Stimulated activated CD8-positive, alpha-beta memory T cell treated with anti-CD3 and anti-CD28 coated beads, Interleukin-7, amount 100 ng/mL, for 48 hours (primary cell): ENCODE measurements around the gene EVI5.

ENCODE experiments used
- DNase-seq, 2 donors: peaks; one replicate each; pipeline ENCODE4 v3.0.0-alpha.2; 2020; ENCODE audit warnings: low read depth in 1 of 2; ENCODE audit errors: extremely low read depth in 1 of 2

EVI5 gene

DNA sequence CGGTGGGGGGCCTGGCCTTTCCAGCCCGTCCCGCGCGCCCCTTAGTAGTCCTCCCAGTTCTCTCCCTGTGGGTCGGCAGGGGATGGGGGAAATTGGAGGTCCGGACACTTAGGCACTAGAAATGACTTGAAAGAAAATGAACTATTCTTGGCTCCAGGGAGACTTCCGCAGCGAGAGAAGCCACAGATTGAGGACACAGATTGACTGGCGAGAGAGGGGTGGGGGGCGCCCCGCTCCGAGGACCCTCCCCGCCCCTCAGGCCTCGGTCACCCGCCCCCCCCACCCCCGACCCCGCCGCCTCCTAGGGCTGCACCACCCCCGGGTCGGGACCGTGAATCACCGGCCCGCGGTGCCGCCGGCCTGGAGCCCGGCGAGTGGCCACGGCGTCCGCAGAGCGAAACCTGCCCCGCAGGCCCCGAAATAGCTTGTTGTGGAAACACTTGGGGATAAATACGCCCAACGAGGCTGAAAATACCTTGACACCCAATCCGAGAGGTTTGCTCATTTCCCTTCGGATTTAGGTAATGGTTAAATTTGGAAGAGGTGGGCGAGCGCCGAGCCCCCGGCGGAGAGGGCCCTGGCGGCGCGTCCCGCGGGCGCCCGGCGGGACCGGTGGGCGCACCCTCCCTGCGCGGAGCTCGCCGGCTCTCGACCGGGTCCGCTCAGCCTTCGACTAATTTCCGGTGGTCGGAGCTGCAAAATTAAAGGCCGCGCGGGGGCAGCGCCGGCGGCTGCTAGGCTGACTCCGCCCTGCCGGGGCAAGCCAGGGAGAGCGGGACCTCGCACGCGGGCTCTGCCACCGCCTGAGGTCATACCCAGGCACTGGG, 298.4 kb downstream of the EVI5 start, which contains the start of gene GFI1:
Gene GFI1, minus strand, starts transcription at position 675 of the 827 bp plus-strand sequence. CDS start 3,438 bp downstream, outside the sequence.
- peak; percentile 79 for DNase-seq

- DNase-seq, result peak; percentile 79 to 88
Observed at GRCh38 chr1:92485381-92486250, 299.3 kb downstream of the EVI5 start.

DNA sequence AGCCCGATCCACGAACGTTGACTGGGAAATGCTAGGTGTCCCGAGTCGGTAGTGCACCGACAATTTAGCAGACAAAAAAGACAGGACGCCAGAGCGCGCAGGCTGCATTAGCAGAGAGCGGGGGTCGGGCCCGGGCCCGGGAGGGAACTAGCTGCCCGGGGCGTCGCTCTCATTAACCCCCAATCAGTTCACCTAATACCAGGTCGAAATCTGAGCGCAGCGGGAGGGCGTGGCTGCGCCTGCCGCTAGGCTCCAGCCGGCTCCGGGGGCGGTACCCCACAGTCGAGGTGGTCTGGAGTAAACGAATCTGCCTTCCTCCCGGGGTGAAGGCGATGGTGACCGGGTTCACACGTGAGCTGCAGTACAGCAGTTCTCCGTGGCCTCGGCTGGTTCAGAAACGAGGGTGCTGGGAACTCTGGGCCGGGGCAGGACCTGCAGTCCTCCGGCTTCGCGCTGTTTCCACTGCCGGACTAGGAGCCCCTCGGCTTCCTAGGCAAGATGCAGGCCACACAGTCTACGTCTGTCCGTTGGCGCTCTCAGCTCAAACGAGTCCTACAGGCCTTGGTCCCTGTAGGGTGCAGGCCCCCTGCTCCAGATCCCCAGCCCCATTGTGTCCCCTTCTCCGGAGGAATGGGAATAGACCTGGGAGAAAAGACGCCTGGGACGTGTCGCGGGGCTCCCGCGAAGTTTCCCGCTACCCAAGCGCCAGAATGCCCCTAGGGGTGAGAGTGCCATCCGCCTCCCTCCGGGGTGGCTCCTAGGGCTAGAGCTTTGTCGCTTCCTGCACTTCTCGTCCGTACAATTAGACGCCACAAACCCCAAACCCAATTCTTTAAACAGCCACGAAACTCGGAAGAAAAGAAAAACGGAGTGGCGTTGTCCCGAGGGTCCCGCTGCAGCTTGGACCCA, 300.2 kb downstream of the EVI5 start:
- DNase-seq, result peak; percentile 64 to 77

DNA sequence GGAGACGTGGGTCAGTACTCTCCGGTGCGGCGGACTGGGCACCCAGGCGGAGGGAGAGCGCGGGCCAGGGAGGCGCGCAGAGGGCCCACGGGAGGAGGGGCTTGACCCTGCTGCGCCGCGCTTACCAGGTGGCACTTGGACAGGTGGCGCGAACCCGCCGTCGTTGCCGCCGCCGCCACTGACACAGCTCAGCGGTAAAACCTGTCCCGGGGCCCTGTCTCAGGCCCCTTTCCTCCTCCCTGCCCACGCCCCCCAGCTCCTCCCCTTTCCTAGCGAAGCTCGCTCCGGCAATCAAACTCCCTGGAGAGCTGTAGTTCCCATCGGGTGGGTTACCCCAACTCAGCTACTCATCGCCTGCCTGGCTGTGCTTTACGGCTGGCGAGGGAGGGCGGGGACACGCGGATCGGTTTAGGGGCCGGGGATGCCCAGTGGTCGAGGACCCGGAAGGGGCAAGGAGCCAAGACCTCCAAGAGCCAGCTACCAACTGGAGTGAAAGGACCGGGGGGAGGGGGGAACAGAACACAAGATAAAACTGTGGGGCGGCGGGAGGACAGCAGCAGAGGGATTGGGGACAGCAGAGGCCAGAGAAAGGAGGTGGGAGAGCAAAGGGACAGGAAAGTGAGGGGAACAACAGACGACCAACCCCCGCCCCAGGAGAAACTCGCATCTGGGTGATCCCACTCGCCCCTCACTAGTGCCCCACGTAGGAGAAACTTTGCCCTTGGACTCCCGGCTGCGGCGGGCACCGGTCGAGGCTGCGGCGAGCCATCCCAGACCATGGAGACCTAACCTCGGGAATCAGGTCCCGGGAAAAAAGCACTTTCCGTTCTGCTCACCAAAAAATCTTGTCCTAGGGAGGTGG, 301.1 kb downstream of the EVI5 start:
- DNase-seq, result peak in 1 of 2 donors; percentile 69

GRCh38 chr1:92482665-92483609, 302.0 kb downstream of the EVI5 start:
- DNase-seq, result no peak

GRCh38 chr1:92481971-92482664, 302.8 kb downstream of the EVI5 start:
- DNase-seq, result no peak

DNA sequence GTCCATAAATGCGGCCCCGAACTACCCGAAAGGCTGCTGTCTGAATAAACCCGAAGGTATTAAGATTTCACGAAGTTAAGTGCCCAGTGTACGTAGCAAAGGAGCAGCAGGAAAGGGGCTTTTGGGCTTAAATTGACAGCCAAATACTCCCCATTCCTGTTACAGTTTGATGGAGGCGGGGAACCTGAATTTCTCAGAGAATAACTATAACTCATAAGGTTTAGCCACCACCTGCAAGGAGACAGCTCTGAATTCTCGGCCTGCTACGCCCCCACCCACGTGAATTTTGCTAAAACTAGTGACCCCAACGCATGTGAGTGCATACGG, 303.3 kb downstream of the EVI5 start:
- DNase-seq, result no peak

DNA sequence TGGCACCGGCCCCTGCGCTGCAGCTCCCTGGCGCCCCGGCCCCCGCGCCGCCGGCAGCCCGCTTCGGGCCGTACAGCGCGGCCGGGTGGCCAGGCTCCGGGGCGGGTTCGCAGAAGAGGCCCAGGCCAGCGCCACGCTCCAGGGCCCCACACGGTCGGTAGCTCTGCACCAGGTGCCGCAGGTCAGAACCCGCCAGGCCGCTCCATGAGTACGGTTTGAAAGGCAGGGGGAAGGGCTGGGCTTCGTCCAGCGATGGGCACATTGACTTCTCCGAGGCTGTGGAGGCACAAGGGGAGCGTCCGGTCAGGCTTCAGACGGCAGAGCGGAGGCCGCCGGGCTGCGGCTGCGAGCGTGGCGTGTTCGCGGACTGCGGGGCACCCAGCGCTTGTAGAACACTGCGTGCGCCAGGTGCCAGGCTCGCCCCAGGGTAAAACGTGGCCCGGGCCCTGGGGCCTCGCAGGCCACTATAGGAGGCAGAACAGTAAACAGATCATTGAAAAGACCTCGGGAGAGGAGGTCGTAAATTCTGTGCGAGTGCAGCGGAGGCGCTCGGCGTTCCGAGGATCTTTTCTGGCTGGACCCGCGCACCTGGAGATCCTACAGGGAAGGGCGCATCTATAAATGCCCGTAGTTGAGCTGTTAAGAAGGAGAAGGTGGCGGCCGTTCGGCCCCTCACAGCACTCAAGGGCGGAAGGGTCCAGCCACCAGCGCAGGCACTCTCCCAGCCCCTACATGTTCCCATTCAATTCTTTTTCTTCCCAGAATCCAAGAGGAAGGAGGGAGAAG, 303.9 kb downstream of the EVI5 start:
- no peak for DNase-seq

- DNase-seq, result no peak
Observed at GRCh38 chr1:92480200-92480812, 304.6 kb downstream of the EVI5 start.

- no peak for DNase-seq
Observed at GRCh38 chr1:92479587-92479986, 305.3 kb downstream of the EVI5 start.

DNA sequence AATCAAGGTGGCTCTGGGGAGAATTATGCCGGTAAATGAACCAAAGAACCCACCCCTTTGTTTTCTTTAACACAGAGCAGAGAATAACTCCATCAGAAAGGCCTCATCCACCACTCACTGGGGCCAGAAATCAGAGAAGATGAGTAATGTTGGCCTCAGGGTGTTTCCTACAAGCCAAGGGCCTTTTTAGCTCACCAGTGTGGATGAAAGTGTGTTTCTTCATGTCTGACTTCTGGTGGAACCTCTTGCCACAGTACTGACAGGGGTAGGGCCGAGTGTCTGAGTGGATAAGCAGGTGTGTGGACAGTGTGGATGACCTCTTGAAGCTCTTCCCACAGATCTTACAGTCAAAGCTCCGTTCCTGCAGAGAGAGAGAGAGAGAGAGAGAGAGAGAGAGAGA, 306.5 kb downstream of the EVI5 start:
- DNase-seq, result no peak

DNA sequence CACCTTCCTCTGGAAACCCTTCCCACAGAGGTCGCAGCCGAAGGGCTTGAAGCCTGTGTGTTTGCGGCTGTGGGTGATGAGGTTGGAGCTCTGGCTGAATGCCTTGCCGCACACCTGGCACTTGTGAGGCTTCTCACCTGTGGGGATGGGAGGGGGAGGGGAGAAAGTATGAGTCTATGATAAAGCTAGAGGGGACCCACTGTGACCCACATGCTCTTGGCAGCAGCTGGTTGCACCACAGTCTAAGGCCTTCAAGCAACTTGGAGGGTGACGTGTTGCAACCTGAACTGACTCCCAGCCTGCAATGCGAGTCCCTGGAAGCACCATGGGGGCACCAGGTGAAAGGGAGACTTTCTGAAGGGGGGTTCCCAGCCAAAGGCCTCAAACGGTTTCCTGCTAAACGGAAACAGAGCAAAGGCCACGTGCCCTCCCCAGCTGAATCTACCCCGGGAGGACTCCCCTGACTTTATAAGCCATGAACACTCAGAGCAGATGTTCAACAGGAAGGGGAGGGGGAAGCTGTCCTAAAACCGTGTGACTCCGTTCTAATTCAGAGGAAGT, 308.8 kb downstream of the EVI5 start:
- DNase-seq, result peak in 1 of 2 donors; percentile 58

DNA sequence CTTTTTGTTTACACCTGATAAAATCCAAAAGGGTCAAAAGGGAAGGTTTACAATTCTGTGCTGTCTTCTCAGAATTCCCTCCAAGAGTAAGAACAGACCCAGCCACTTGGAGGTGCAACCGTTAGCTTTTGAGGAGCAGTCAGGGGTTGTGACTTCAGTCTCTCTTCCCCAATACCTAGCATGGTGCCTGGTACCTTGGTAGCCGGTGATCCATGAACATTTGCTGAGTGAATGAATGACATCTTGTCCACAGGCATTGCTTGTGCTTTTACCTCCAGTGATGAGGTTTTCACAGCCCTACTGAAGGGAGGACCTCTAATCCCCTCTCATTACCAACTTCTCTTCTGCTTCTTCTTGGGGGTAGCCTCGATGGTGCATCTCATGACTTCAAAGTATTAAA, 309.9 kb downstream of the EVI5 start:
- no peak for DNase-seq

DNA sequence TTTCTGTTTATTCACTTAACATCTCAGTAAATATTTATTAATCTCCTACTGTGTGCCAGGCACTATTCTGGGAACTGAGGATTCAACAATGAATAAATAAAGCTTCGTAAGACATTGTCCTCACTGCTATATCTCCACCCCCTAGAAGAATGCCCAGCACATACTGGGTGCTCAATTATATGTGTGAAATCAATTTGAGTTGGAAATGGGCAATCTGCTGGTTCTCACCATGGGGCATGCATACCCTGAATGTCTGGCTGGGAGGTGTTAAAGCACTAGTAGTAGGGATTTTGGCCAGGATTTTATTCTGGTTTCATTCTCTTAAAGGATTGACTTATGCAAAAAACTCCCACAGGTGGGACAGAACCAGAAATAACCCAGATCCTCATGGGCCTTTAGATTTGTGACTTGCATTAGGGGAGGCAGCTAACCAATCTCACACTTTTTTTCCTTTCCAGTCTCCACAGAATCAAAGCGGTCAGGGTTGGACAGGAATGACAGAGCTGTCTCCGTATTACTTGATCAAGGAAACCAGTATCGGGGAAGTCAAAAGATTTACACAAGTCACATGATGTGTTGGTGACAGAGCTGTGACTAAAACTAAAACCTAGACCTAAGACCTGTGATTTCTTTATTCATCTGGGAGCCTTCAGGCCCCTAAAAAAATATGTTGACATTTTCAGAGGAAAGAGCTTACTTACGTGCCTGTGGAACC, 311.0 kb downstream of the EVI5 start:
- no peak for DNase-seq

DNA sequence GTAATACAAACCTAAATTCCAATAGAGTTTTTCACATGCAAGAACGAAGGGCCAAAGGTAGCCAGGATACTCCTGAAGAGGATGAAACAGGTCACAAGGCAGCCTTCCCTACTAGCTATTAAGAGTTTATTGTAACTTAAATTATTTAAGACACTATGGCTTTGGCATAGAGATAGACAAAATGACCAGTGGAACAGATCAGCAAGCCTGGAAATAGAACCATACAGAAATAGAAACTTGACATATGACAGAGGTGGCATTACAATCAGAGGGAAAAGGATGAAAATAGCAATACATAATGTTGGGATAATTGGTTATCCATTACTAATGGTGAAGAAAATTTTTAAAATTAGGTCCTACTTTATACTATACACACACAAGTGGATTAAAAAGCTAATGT, 314.7 kb downstream of the EVI5 start:
- DNase-seq, result no peak

GRCh38 chr1:92466683-92467352, 318.1 kb downstream of the EVI5 start:
- DNase-seq, result no peak
